Nephron progenitor cell (in vitro differentiated cells): ENCODE data around the gene PUM1.
A peak's percentile ranks its signal among the peaks of the same experiment; 100 is the strongest.
"Not testable (repeated sequence)": the region's sequence is repeated elsewhere in the genome, so short reads cannot be mapped to it uniquely, and the experiment has no call there.

Experiments
- DNase-seq: peaks from one replicate; pipeline ENCODE4 v3.0.0; 2021
- H3K27ac Mint-ChIP-seq: 2 replicates; pipeline ENCODE4 v1.8.0; 2021; ENCODE audit warnings: mild to moderate bottlenecking, moderate library complexity, mixed read lengths
- H3K27me3 Mint-ChIP-seq: 2 replicates; pipeline ENCODE4 v1.8.0; 2021; ENCODE audit warnings: mild to moderate bottlenecking, low read depth, mixed read lengths; ENCODE audit not compliant: poor library complexity
- H3K36me3 Mint-ChIP-seq: 2 replicates; pipeline ENCODE4 v1.8.0; 2021; ENCODE audit warnings: low read depth, mixed read lengths
- H3K4me1 Mint-ChIP-seq: 2 replicates; pipeline ENCODE4 v1.8.0; 2021; ENCODE audit warnings: mixed read lengths
- H3K4me3 Mint-ChIP-seq: 2 replicates; pipeline ENCODE4 v1.8.0; 2021; ENCODE audit warnings: mild to moderate bottlenecking, moderate library complexity, mixed read lengths
- H3K9me3 Mint-ChIP-seq: 2 replicates; pipeline ENCODE4 v1.8.0; 2021; ENCODE audit warnings: mild to moderate bottlenecking, moderate library complexity, mixed read lengths
- TF ChIP-seq, protein P1 (sequence below): fragments of 200-600 bp; sonication (generic); IDR thresholded peaks from 2 replicates; pipeline ENCODE4 v1.5.0; 2021; ENCODE audit warnings: antibody characterized with exemption

Gene PUM1

DNA sequence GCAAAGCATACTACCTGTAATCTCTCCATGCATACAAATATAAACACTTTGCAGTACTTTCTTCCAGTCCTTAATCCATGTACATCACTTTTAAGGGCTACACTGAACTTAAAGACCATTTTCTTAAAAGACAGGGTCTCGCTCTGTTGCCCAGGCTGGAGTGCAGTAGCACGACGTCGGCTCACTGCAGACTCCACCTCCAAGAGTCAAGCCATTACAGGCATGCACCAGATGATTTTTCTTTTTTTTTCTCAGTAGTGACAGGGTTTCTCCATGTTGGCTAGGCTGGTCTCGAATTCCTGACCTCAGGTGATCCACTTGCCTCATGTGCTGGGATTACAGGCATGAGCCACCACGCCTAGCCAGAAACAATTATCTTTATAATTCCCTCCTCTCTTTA lies 22.9 kb downstream of the PUM1 start:
- Mint-ChIP-seq H3K4me3 (no peak overlapping the region), H3K4me1 (peaks cover 16% of the 10 kb centered on the region), H3K27me3 (no peaks in the 10 kb centered on the region), H3K36me3 (peaks cover 84% of the 10 kb centered on the region), H3K9me3 (no peaks in the 10 kb centered on the region), H3K27ac (no peak overlapping the region)
- DNase-seq, result no peak
- TF ChIP-seq, protein P1, sequence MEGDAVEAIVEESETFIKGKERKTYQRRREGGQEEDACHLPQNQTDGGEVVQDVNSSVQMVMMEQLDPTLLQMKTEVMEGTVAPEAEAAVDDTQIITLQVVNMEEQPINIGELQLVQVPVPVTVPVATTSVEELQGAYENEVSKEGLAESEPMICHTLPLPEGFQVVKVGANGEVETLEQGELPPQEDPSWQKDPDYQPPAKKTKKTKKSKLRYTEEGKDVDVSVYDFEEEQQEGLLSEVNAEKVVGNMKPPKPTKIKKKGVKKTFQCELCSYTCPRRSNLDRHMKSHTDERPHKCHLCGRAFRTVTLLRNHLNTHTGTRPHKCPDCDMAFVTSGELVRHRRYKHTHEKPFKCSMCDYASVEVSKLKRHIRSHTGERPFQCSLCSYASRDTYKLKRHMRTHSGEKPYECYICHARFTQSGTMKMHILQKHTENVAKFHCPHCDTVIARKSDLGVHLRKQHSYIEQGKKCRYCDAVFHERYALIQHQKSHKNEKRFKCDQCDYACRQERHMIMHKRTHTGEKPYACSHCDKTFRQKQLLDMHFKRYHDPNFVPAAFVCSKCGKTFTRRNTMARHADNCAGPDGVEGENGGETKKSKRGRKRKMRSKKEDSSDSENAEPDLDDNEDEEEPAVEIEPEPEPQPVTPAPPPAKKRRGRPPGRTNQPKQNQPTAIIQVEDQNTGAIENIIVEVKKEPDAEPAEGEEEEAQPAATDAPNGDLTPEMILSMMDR, result no peak

DNA sequence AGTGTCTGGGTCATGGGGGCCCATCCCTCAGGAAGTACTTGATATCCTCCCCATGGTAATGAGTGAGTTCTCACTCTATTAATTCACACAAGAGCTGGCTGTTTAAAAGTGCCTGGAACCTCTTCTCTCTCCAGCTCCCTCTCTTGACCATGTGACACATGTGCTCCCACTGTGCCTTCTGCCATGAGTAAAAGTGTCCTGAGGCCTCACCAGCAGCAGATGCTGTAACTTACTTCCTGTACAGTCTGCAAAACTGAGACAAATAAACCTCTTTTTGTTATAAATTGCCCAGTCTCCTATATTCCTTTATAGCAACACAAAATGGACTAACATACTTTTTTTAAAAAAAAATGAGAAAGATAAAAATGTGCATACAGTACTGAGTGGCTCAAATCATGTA lies 24.0 kb downstream of the PUM1 start:
- TF ChIP-seq, protein P1, result no peak
- Mint-ChIP-seq H3K27ac (peak overlapping the region; percentile 19), H3K4me1 (peaks cover 16% of the 10 kb centered on the region), H3K27me3 (no peaks in the 10 kb centered on the region), H3K4me3 (no peak overlapping the region), H3K36me3 (peaks cover 83% of the 10 kb centered on the region), H3K9me3 (no peaks in the 10 kb centered on the region)
- DNase-seq, result no peak

DNA sequence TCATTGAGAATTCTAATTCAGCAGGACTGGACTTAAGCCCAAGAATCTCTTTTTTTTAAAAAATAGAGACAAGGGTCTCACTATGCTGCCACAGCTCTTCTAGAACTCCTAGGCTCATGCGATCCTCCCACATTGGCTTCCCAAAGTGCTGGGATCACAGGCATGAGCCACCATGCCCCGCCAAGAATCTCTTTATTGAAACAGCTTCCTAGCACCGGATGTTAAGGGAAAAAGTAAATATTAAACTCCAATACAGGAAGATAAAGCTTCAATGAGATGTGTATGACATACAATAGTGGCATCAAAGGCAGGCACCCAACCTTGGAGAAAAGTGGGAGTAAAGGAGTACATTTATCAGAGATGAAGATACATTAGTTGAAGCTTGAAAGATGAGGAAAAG lies 25.5 kb downstream of the PUM1 start:
- TF ChIP-seq, protein P1, result no peak
- Mint-ChIP-seq H3K4me3 (no peak overlapping the region), H3K36me3 (peaks cover 85% of the 10 kb centered on the region), H3K4me1 (peaks cover 16% of the 10 kb centered on the region), H3K27me3 (no peaks in the 10 kb centered on the region), H3K27ac (peak overlapping the region; percentile 11), H3K9me3 (no peaks in the 10 kb centered on the region)
- no peak for DNase-seq

DNA sequence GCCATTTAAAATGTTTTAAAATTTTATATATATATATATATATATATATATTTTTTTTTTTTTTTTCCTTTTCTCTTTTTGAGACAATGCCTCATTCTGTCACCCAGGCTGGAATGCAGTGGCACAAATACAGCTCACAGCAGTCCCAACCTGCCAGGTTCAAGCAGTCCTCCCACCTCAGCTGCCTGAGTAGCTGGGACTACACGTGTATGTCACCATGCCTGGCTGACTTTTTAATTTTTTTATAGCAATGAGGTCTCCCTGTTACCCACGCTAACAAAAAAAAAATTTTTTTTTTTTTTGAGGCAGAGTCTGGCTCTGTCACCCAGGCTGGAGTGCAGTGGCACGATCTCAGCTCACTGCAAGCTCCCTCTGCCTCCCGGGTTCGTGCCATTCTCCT lies 26.6 kb downstream of the PUM1 start:
- H3K27ac Mint-ChIP-seq, DNase-seq, H3K9me3 Mint-ChIP-seq, H3K27me3 Mint-ChIP-seq, H3K4me3 Mint-ChIP-seq: not testable (repeated sequence)
- H3K4me1 Mint-ChIP-seq, result peaks cover 25% of the 10 kb centered on the region
- peaks cover 84% of the 10 kb centered on the region for H3K36me3 Mint-ChIP-seq

DNA sequence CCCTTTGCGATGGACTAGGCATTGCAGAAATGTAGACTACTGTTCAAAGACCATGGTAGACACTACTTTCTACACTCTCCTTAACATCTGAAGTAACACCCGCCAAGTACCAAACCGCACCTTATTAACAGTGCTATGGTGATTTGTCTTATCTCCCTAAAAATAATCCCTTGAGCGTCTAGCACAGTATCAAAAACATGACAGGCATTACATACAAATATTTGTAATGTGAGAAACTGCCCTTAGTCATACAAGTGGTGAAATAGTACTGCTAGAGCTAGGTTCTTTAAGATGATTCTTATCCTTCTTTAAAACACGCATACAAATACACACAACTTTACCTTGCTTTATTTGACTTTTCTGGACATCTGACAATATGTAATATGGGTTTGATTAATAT lies 27.2 kb downstream of the PUM1 start:
- Mint-ChIP-seq H3K4me1 (peaks cover 25% of the 10 kb centered on the region), H3K36me3 (peaks cover 84% of the 10 kb centered on the region), H3K9me3 (no peaks in the 10 kb centered on the region), H3K27me3 (no peaks in the 10 kb centered on the region), H3K4me3 (no peak overlapping the region), H3K27ac (no peak overlapping the region)
- TF ChIP-seq, protein P1, result no peak
- DNase-seq, result no peak

DNA sequence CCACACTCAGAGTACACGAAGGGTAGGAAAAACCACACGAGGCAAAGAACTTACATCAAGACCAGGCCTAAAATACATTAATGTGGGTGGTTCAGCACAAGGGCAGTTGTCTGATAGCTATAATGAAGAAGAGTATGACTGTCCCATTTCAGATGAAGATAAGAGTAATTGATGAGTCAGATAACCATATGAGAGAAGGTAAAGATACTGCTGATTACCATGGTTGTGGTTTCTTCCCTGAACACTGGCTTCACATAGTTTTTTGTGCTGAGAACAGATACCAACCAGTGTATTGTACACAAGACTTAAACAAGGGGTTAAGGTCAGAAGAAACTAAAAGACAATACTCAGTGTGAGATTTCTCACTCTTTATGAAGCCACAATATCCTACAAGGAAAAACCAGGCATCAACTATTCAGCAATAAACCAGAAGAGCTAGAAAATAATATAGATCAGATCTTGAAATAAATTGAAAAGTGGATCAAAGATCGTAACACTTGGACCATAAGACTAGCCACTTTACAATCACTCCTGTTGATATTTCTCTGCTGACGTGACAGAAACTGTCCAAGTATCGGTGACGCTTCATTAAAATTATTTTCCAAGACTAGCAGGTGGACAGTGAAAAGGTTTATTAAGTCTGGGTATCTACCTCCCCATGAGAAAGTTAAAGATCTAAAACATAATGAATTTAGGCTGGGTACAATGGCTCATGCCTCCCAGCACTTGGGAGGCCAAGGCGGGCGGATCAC lies 28.6 kb downstream of the PUM1 start:
- H3K27ac Mint-ChIP-seq, result peak overlapping the region; percentile 38

More for the DNA sequence above, 28.6 kb downstream of the PUM1 start:
- Mint-ChIP-seq H3K27me3 (no peaks in the 10 kb centered on the region), H3K9me3 (no peaks in the 10 kb centered on the region), H3K4me3 (no peak overlapping the region), H3K4me1 (peaks cover 19% of the 10 kb centered on the region), H3K36me3 (peaks cover 74% of the 10 kb centered on the region)
- no peak for DNase-seq
- TF ChIP-seq, protein P1, result no peak
